ENCODE data around the gene TCF7. TPM values are rescaled to one million over a fixed set of nuclear protein-coding genes. Genes with fewer than 3 reads are reported as not detected.
"Not testable (repeated sequence)": the region's sequence is repeated elsewhere in the genome, so short reads cannot be mapped to it uniquely, and the experiment has no call there.

TCF7 gene
- polyA plus RNA-seq, 12 donors: 1.7 to 22.1 (median 2.5) TPM; not detected in 1

GRCh38 chr5:134143944-134144941, 29.8 kb downstream of the TCF7 start:
- no peak for DNase-seq

GRCh38 chr5:134145041-134145757, 30.7 kb downstream of the TCF7 start:
- no peak for DNase-seq

- DNase-seq: peak; percentile 75
Measured at GRCh38 chr5:134145779-134146581, 31.5 kb downstream of the TCF7 start.

- DNase-seq: no peak
Measured at GRCh38 chr5:134146651-134147518, 32.4 kb downstream of the TCF7 start.

GRCh38 chr5:134148316-134148715, 33.8 kb downstream of the TCF7 start:
- DNase-seq: no peak

- DNase-seq: no peak
Measured at GRCh38 chr5:134148986-134149539, 34.6 kb downstream of the TCF7 start.

GRCh38 chr5:134149571-134150303, 35.3 kb downstream of the TCF7 start:
- DNase-seq: no peak

- DNase-seq: no peak
Measured at GRCh38 chr5:134151723-134152122, 37.2 kb downstream of the TCF7 start.

- not testable (repeated sequence) for DNase-seq
Measured at GRCh38 chr5:134152173-134152832, 37.8 kb downstream of the TCF7 start.

GRCh38 chr5:134153241-134153640, 38.8 kb downstream of the TCF7 start:
- no peak for DNase-seq

GRCh38 chr5:134153657-134154056, 39.2 kb downstream of the TCF7 start:
- DNase-seq: no peak

- no peak for DNase-seq
Measured at GRCh38 chr5:134161513-134162395, 47.3 kb downstream of the TCF7 start.

GRCh38 chr5:134162592-134162991, 48.1 kb downstream of the TCF7 start:
- no peak for DNase-seq

- no peak for DNase-seq
Measured at GRCh38 chr5:134171972-134172371, 57.5 kb downstream of the TCF7 start.

GRCh38 chr5:134174841-134175839, 60.7 kb downstream of the TCF7 start:
- DNase-seq: peak; percentile 15

GRCh38 chr5:134175921-134176510, 61.5 kb downstream of the TCF7 start:
- no peak for DNase-seq
